Psoas muscle (tissue), 8 donors: Measurements from ENCODE around the gene SPECC1. TPM values are rescaled to one million over a fixed set of nuclear protein-coding genes. Genes with fewer than 3 reads are reported as not detected.

Source experiments
- ATAC-seq, 4 donors: fragments of 200-7000 bp; cut with Tn5 transposase; one replicate each; pipeline ENCODE4 v1.9.1; 2020; ENCODE audit warnings: moderate library complexity in 3 of 4, mild to moderate bottlenecking in 2 of 4
- DNase-seq, 2 donors: peaks; one replicate each; pipeline ENCODE4 v3.0.0-alpha.2; 2020
- H3K27ac ChIP-seq: fragments of 200-600 bp; one replicate; pipeline ENCODE4 v1.8.0; 2022
- H3K27me3 ChIP-seq, 3 donors: fragments of 200-600 bp in 1 of 3; one replicate each; pipeline versions ENCODE4 v1.6.1 to v1.8.0; 2013 to 2022; ENCODE audit warnings: low read length in 2 of 3, mild to moderate bottlenecking in 2 of 3, moderate library complexity in 1 of 3; ENCODE audit not compliant: insufficient read depth in 3 of 3
- H3K36me3 ChIP-seq, 2 donors: fragments of 200-600 bp in 1 of 2; one replicate each; pipeline versions ENCODE4 v1.6.1 to v1.8.0; 2013 to 2022; ENCODE audit warnings: low read depth in 1 of 2, mild to moderate bottlenecking in 1 of 2, moderate library complexity in 1 of 2; ENCODE audit not compliant: insufficient read depth in 1 of 2
- H3K4me1 ChIP-seq: fragments of 200-600 bp; one replicate; pipeline ENCODE4 v1.8.0; 2022
- H3K4me3 ChIP-seq: fragments of 200-600 bp; one replicate; pipeline ENCODE4 v1.8.0; 2022; ENCODE audit warnings: mild to moderate bottlenecking
- H3K9me3 ChIP-seq: fragments of 200-600 bp; one replicate; pipeline ENCODE4 v1.8.0; 2022
- CTCF ChIP-seq: fragments of 200-600 bp; IDR thresholded peaks from one replicate; pipeline ENCODE4 v1.8.0; 2022; ENCODE audit warnings: antibody characterized with exemption
- WGBS, 3 donors: extraction: QIAGEN DNeasy Blood & Tissue Kit; methylation state at CpG; one replicate each; pipeline versions ENCODE4 v1.1.6 to v1.1.7; 2013; 5-methylcytosine and 5-hydroxymethylcytosine counted together
- intact Hi-C, 2 donors: fragments of 100-400 bp; cut with DNase I; formaldehyde crosslinking; loops; one replicate each; pipeline versions ENCODE4 v1.11.0 to v1.14.2; 2022
- polyA plus RNA-seq, 3 donors: library from polyadenylated mRNA; stranded (reverse); fragments of 200-250 nt; gene quantifications; one replicate each; pipeline ENCODE4 v1.2.3, GENCODE V29; 2013
- total RNA-seq, 4 donors: library from RNA; stranded (reverse); fragmentation: NEBNext Ultra II Directional in 2 of 4; extraction: Animal tissue kit (Norgen Biotek cat#: 25700) in 2 of 4; gene quantifications; one replicate each; pipeline versions ENCODE4 v1.2.1 to v1.2.4, GENCODE V29; 2021 to 2023
- donor health status: healthy with polysubstance abuse.
- donor health status: DM: no; HTN: no; CAD: no; lungs with moderate emphysema.
- donor health status: Bipolar disorder and iron deficiency.
- donor health status: healthy.
- donor health status: DM: yes; HTN: yes; CAD: no.
- donor health status: DM: no; HTN: no; CAD: no.
- donor health status: DM: no; HTN: no; CAD: no.
- donor health status: DM: yes; HTN: yes; CAD: no.

The SPECC1 gene
- total and polyA plus RNA-seq, 7 donors: 2.0 to 11.3 (median 4.7) TPM

DNA sequence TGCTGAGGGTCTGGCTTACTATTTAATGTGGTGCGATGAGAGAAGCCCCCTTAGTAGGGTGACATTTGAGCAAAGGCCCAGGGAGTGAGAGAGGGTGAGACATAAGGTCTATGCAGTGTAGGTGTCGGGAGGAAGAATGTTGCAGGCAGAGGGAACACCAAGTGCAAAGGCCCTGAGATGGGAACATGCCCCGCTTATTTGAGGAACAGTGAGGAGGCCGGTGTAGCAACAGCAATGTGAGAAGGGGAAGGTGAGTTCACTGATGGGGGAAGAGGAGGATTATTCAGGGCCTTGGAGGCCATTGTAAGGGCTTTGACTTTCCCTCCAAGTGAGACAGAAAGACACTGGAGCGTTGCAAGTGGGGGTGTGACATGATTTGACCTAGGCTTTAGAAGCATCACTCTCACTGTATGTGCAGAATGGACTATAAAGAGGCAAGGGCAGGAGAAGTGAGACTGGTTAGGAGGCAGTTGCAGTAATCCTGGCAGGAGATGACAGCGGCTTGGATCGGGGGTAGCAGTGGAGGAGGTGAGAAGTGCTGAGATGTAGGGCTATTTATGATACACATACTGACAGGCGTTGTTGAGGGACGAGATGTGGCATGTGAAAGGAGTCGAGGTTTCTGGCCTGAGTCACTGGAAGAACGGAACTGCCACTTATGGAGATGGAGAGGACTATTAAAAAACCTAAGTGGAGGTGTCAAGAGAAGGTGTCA, 145.3 kb downstream of the SPECC1 start:
- H3K4me3 ChIP-seq: no peak overlapping the region
- TF ChIP-seq CTCF: no peak
- WGBS, 3 donors: 85 to 91% (median 89%) methylated on average over 11 of the region's 11 CpGs
- peaks cover 3 to 28% (median 3%) of the 10 kb centered on the region in 3 donors for H3K27me3 ChIP-seq
- no peak for DNase-seq
- no peak for ATAC-seq
- peaks cover 8% of the 10 kb centered on the region for H3K4me1 ChIP-seq
- no peaks in the 10 kb centered on the region for H3K9me3 ChIP-seq
- intact Hi-C loops: no loop called here
- no peak overlapping the region for H3K27ac ChIP-seq
- no peaks in the 10 kb centered on the region for H3K36me3 ChIP-seq

- TF ChIP-seq CTCF: no peak
- Histone ChIP-seq H3K27ac (no peak overlapping the region), H3K27me3 (peaks cover 3 to 38% (median 4%) of the 10 kb centered on the region in 3 donors), H3K36me3 (no peaks in the 10 kb centered on the region), H3K9me3 (no peaks in the 10 kb centered on the region), H3K4me3 (peak overlapping the region; percentile 75), H3K4me1 (peaks cover 8% of the 10 kb centered on the region)
- peak; percentile 92 to 99 (median 97) for ATAC-seq
- DNase-seq: peak; percentile 95 to 96
- intact Hi-C loops: no loop called here
- 10 to 12% (median 12%) methylated on average over 55 to 69 of the region's 69 CpGs for WGBS, 3 donors
These were observed 146.4 kb downstream of the SPECC1 start for GRCh38 chr17:20155258-20156195.

GRCh38 chr17:20156196-20157000, 147.2 kb downstream of the SPECC1 start:
- peaks cover 3 to 40% (median 4%) of the 10 kb centered on the region in 3 donors for H3K27me3 ChIP-seq
- intact Hi-C loops: no loop called here
- no peaks in the 10 kb centered on the region for H3K36me3 ChIP-seq
- no peak overlapping the region for H3K27ac ChIP-seq
- no peak for TF ChIP-seq CTCF
- 3% methylated on average over 42 to 72 of the region's 72 CpGs for WGBS, 3 donors
- DNase-seq (peak; percentile 19 to 50), ATAC-seq (peak; percentile 39 to 54 (median 50))
- peak overlapping the region; percentile 75 for H3K4me3 ChIP-seq
- peaks cover 8% of the 10 kb centered on the region for H3K4me1 ChIP-seq
- no peaks in the 10 kb centered on the region for H3K9me3 ChIP-seq

DNA sequence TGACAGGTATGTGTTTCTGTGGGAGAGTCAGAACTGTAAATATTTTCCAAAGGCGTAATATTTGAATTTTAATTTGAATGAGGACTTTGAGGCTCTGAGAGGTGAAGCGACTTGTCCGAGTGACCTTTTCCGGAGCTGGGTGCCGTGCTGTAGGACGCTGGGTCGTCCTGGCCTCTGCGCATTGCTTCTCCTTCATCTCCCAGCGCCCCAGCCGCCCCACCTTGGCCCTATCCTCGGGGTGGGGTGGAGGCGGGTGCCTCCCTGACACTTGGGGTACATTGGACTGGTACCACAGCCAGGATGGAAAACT, 147.8 kb downstream of the SPECC1 start:
- 63 to 77% (median 63%) methylated on average over 12 of the region's 12 CpGs for WGBS, 3 donors
- intact Hi-C loops: no loop called here
- Histone ChIP-seq H3K27ac (no peak overlapping the region), H3K36me3 (no peaks in the 10 kb centered on the region), H3K9me3 (no peaks in the 10 kb centered on the region), H3K27me3 (peaks cover 3 to 40% (median 4%) of the 10 kb centered on the region in 3 donors), H3K4me1 (peaks cover 8% of the 10 kb centered on the region), H3K4me3 (peak overlapping the region; percentile 75)
- TF ChIP-seq CTCF: no peak
- no peak for ATAC-seq
- DNase-seq: no peak
